K562 (cell line): ENCODE results near the gene ETV3. TPM values are rescaled to one million over a fixed set of nuclear protein-coding genes. Genes with fewer than 3 reads are reported as not detected.

Source experiments
- ATAC-seq: fragments of 200-7000 bp; cut with Tn5 transposase; 3 replicates; pipeline ENCODE4 v1.9.1; 2020; ENCODE audit warnings: moderate library complexity
- BruUV-seq: library from RNA; stranded (reverse); fragments of 400-500 nt; replicated peaks from 2 replicates; lab custom pipeline; 2021; lab: Mats Ljungman, UMichigan
- CTCF ChIA-PET: fragments of 300-600 bp; formaldehyde crosslinking; extraction: SDS; loops from one replicate; lab custom pipeline; 2021; ENCODE audit warnings: low intra/inter-chr PET ratio; lab: Yijun Ruan, JAX
- POLR2A ChIA-PET: fragments of 300-600, 350-650 bp; sonication (Branson Sonifier 250); formaldehyde crosslinking; extraction: SDS; loops from one replicate; lab custom pipeline; 2021; ENCODE audit warnings: antibody characterized with exemption, inconsistent platforms; lab: Yijun Ruan, JAX
- DNase-seq, 4 experiments: peaks; one replicate each; pipeline versions ENCODE4 v3.0.0 to v3.0.0-alpha.2; 2011 to 2018; ENCODE audit warnings: low spot score in 3 of 4, mixed read lengths in 3 of 4; ENCODE audit errors: extremely low read depth in 1 of 4
- FAIRE-seq: peaks from 2 replicates; lab custom pipeline; 2011; peaks lifted over from hg19 to GRCh38; lab: Jason Lieb, UNC
- H2AFZ ChIP-seq: 2 replicates; pipeline ENCODE4 v1.6.0; 2011; ENCODE audit warnings: low read depth, low read length, control low read depth, inconsistent platforms
- H3K27ac ChIP-seq: fragments of 200-600 bp; 3 replicates; pipeline ENCODE4 v1.8.0; 2011; ENCODE audit warnings: low read depth, mild to moderate bottlenecking, control low read depth, inconsistent platforms, low read length, moderate library complexity, mixed read lengths; ENCODE audit errors: extremely low read depth
- H3K27me3 ChIP-seq, 2 experiments: fragments of 300-600 bp in 1 of 2; 2 replicates in 1 of 2; 3 replicates in 1 of 2; pipeline versions ENCODE4 v1.6.0 to v1.8.0; 2011; ENCODE audit warnings: inconsistent platforms in 2 of 2, low read length in 2 of 2, mild to moderate bottlenecking in 1 of 2, mixed read lengths in 1 of 2, moderate library complexity in 1 of 2; ENCODE audit not compliant: control insufficient read depth in 2 of 2, insufficient read depth in 2 of 2
- H3K36me3 ChIP-seq: fragments of 300-600 bp; 3 replicates; pipeline ENCODE4 v1.8.0; 2011; ENCODE audit warnings: mild to moderate bottlenecking, low read length, inconsistent platforms; ENCODE audit not compliant: control insufficient read depth, insufficient read depth
- H3K4me1 ChIP-seq, 2 experiments: fragments of 200-600 bp in 1 of 2; replicated peaks in 1 of 2; 2 replicates in 1 of 2; 3 replicates in 1 of 2; pipeline versions ENCODE4 v1.5.1 to v1.8.0; 2011; ENCODE audit warnings: inconsistent platforms in 2 of 2, low read length in 2 of 2, mild to moderate bottlenecking in 1 of 2, mixed read lengths in 1 of 2, moderate library complexity in 1 of 2; ENCODE audit not compliant: control insufficient read depth in 2 of 2, insufficient read depth in 2 of 2
- H3K4me2 ChIP-seq: 2 replicates; pipeline ENCODE4 v1.6.1; 2011; ENCODE audit warnings: low read length, control low read depth, inconsistent platforms, mixed read lengths; ENCODE audit not compliant: insufficient read depth
- H3K4me3 ChIP-seq: fragments of 200-600 bp; sonication (generic), shearing (Covaris generic); 2 replicates; pipeline ENCODE4 v1.5.1; 2016; ENCODE audit warnings: control low read depth, inconsistent platforms
- H3K79me2 ChIP-seq: fragments of 200-600 bp; 3 replicates; pipeline ENCODE4 v1.8.0; 2011; ENCODE audit warnings: low read length, inconsistent platforms; ENCODE audit not compliant: control insufficient read depth, insufficient read depth
- H3K9ac ChIP-seq, 2 experiments: 2 replicates each; pipeline versions ENCODE4 v1.6.0 to v1.6.1; 2011; ENCODE audit warnings: low read depth in 2 of 2, low read length in 2 of 2, control low read depth in 1 of 2, inconsistent platforms in 1 of 2, mild to moderate bottlenecking in 1 of 2, mixed read lengths in 1 of 2; ENCODE audit not compliant: insufficient read depth in 1 of 2
- H3K9me1 ChIP-seq: one replicate; pipeline ENCODE4 v1.6.0; 2011; ENCODE audit warnings: inconsistent platforms, mild to moderate bottlenecking, low read length, moderate library complexity; ENCODE audit not compliant: control insufficient read depth, insufficient read depth
- H3K9me3 ChIP-seq: replicated peaks from 2 replicates; pipeline ENCODE4 v1.5.1; 2011; ENCODE audit warnings: low read depth, low read length, inconsistent platforms; ENCODE audit not compliant: control insufficient read depth, insufficient read depth
- H4K20me1 ChIP-seq: replicated peaks from 2 replicates; pipeline ENCODE4 v1.6.1; 2011; ENCODE audit warnings: low read length, inconsistent platforms, mixed read lengths; ENCODE audit not compliant: control insufficient read depth, insufficient read depth
- CREB3L1 ChIP-seq: fragments of 450-650 bp; IDR thresholded peaks from 2 replicates; pipeline ENCODE4 v1.6.1; 2014; ENCODE audit warnings: low read depth, mild to moderate bottlenecking, moderate library complexity, borderline replicate concordance
- FOXA3 ChIP-seq, 2 experiments: fragments of 450-650 bp in 1 of 2; sonication (generic) in 1 of 2; formaldehyde crosslinking; IDR thresholded peaks in 1 of 2; conservative IDR thresholded peaks in 1 of 2; 2 replicates each; pipeline versions ENCODE4 v1.4.0 to v1.8.0; 2020 to 2022; ENCODE audit warnings: mild to moderate bottlenecking in 2 of 2, missing genetic modification reagents in 1 of 2
- HCFC1 ChIP-seq: IDR thresholded peaks from 2 replicates; pipeline ENCODE4 v1.6.1; 2012; ENCODE audit warnings: low read depth, low read length, improper control_type of control experiment
- HLTF ChIP-seq: fragments of 450-650 bp; IDR thresholded peaks from 2 replicates; pipeline ENCODE4 v1.6.1; 2016
- MTA3 ChIP-seq: fragments of 450-650 bp; formaldehyde crosslinking; IDR thresholded peaks from 2 replicates; pipeline ENCODE4 v1.6.1; 2017; ENCODE audit warnings: mild to moderate bottlenecking, borderline replicate concordance
- MYBL2 ChIP-seq, 2 experiments: fragments of 450-650 bp in 1 of 2; sonication (generic) in 1 of 2; formaldehyde crosslinking in 1 of 2; IDR thresholded peaks; 2 replicates each; pipeline versions ENCODE4 v1.6.1 to v1.8.1; 2017 to 2022; ENCODE audit warnings: borderline replicate concordance in 1 of 2, inconsistent platforms in 1 of 2, low read depth in 1 of 2, mild to moderate bottlenecking in 1 of 2, missing genetic modification reagents in 1 of 2, moderate library complexity in 1 of 2
- NFYB ChIP-seq: IDR thresholded peaks from 2 replicates; pipeline ENCODE4 v1.6.1; 2011; ENCODE audit warnings: mild to moderate bottlenecking, moderate library complexity; ENCODE audit not compliant: insufficient read length; ENCODE audit errors: extremely low read depth
- NRF1 ChIP-seq, 2 experiments: fragments of 450-650 bp; IDR thresholded peaks in 1 of 2; conservative IDR thresholded peaks in 1 of 2; 2 replicates each; pipeline ENCODE4 v1.6.1; 2014; ENCODE audit warnings: mild to moderate bottlenecking in 2 of 2
- NUFIP1 ChIP-seq: fragments of 450-650 bp; IDR thresholded peaks from 2 replicates; pipeline ENCODE4 v1.6.1; 2018; ENCODE audit not compliant: partially characterized antibody
- POLR2AphosphoS2 ChIP-seq: IDR thresholded peaks from 2 replicates; pipeline ENCODE4 v1.6.1; 2012; ENCODE audit warnings: low read length, improper control_type of control experiment
- POLR2G ChIP-seq: fragments of 200-400 bp; formaldehyde crosslinking; IDR thresholded peaks from 2 replicates; pipeline ENCODE4 v1.6.1; 2017; ENCODE audit warnings: low read depth, mild to moderate bottlenecking, antibody characterized with exemption, low read length, moderate library complexity
- SLC30A9 ChIP-seq: fragments of 250-450 bp; sonication (Bioruptor Pico); IDR thresholded peaks from 2 replicates; pipeline ENCODE4 v1.8.0; 2022; ENCODE audit warnings: mild to moderate bottlenecking, moderate library complexity
- STAT5B ChIP-seq: fragments of 250-450 bp; sonication (Bioruptor Pico); IDR thresholded peaks from 2 replicates; pipeline ENCODE4 v1.8.0; 2021; ENCODE audit warnings: mild to moderate bottlenecking, inconsistent platforms
- TEAD4 ChIP-seq, 2 experiments: sonication (generic) in 1 of 2; formaldehyde crosslinking in 1 of 2; IDR thresholded peaks; 2 replicates each; pipeline versions ENCODE4 v1.6.1 to v1.8.0; 2012 to 2022; ENCODE audit warnings: borderline replicate concordance in 1 of 2, inconsistent platforms in 1 of 2, low read length in 1 of 2, mild to moderate bottlenecking in 1 of 2, missing genetic modification reagents in 1 of 2
- VEZF1 ChIP-seq: fragments of 200-800 bp; sonication (Bioruptor generic); IDR thresholded peaks from 2 replicates; pipeline ENCODE4 v1.6.1; 2017; ENCODE audit warnings: missing genetic modification characterization, missing compliant biosample characterization
- WHSC1 ChIP-seq: IDR thresholded peaks from one replicate; pipeline ENCODE4 v1.6.1; 2012; ENCODE audit warnings: low read length, control low read depth, inconsistent platforms
- ZBTB17 ChIP-seq: fragments of 450-650 bp; formaldehyde crosslinking; IDR thresholded peaks from 2 replicates; pipeline ENCODE4 v1.4.0; 2020; ENCODE audit warnings: mild to moderate bottlenecking
- ZNF184 ChIP-seq: sonication (generic); formaldehyde crosslinking; IDR thresholded peaks from 2 replicates; pipeline ENCODE4 v1.5.0; 2020; ENCODE audit warnings: missing genetic modification reagents
- ZNF23 ChIP-seq: fragments of 250-450 bp; sonication (Bioruptor Pico); IDR thresholded peaks from 2 replicates; pipeline ENCODE4 v1.4.0; 2020; ENCODE audit warnings: mild to moderate bottlenecking
- ZNF408 ChIP-seq: fragments of 250-450 bp; sonication (Bioruptor Pico); IDR thresholded peaks from 2 replicates; pipeline ENCODE4 v1.4.0; 2020; ENCODE audit warnings: low read depth, mild to moderate bottlenecking, moderate library complexity
- WGBS: fragments of 100-300 bp; shearing (Covaris generic); methylation state at CpG from one replicate; pipeline ENCODE4 v1.1.6; 2016; ENCODE audit warnings: low coverage, mixed read lengths; ENCODE audit not compliant: insufficient coverage; ENCODE audit errors: missing lambda C conversion rate; 5-methylcytosine and 5-hydroxymethylcytosine counted together
- in situ Hi-C: fragments of 300-500 bp; cut with MboI; formaldehyde crosslinking; loops from 4 replicates; pipeline ENCODE4 v1.15.0; 2018; ENCODE audit warnings: inconsistent platforms, mixed read lengths
- intact Hi-C: fragments of 100-400 bp; cut with micrococcal nuclease; formaldehyde crosslinking; loops from 2 replicates; pipeline ENCODE4 v1.14.2; 2022
- polyA plus RNA-seq, 8 experiments: library from polyadenylated mRNA; depleted of rRNA in 4 of 8; stranded (reverse) in 5 of 8; unstranded in 3 of 8; fragments of >200 nt; fragmentation: Nextera tagmentation in 2 of 8; fragmentation: Illumina TruSeq in 1 of 8; extraction: Ambion mirVana in 2 of 8; extraction: Trizol in 1 of 8; gene quantifications; 2 replicates each; pipeline versions ENCODE4 v1.2.1 to v1.2.3, GENCODE V29; 2011 to 2014; ENCODE audit warnings: inconsistent platforms in 1 of 8, missing spikeins in 1 of 8
- total RNA-seq, 7 experiments: library from RNA; depleted of rRNA in 6 of 7; stranded (reverse); fragments of >200 nt in 6 of 7; fragmentation: Illumina TruSeq in 2 of 7; extraction: Trizol in 2 of 7; gene quantifications; 2 replicates each; pipeline versions ENCODE4 v1.2.1 to v1.2.3, GENCODE V29; 2011 to 2021; ENCODE audit warnings: low replicate concordance in 1 of 7

The ETV3 gene
- total and polyA plus RNA-seq, 9 of the 15 experiments (the other 6 are each of a cell fraction or from before 2014, with no cell fraction given) = 3.1 to 16.0 (median 9.0) TPM

DNA sequence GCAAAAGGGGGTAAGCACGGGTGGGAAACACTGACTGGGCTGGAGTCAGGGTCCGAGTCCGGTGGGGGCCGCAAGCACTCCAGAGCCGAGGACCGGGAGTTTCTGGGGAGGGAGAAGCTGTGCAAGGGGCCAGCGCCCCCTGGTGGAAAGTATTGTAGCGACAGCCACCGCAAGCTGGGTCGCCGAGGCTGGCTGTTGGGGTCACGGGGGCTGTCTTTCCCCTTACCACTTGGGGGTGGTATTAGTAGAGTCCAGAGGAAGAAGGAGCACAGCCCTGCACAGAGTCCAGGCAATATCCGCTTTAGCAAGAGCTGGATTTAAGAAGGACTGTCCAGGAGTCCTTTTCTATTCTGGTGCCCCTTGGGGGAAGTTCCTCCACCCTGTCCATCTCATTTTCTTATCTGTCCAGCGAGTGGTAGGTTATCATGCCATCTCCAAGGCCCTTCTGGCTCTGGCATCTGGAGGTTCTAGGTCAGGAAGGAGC is 17.9 kb upstream of the ETV3 start:
- 1% methylated on average over 14 of the region's 14 CpGs for WGBS
- H3K4me2 ChIP-seq = peak overlapping the region; percentile 79
- TF ChIP-seq STAT5B (no peak), POLR2G (0 out of 2 replicates have a peak, but pooled peaks have one; percentile 27), SLC30A9 (CRISPR knock-in tag) (no peak), ZNF184 (CRISPR knock-in tag) (no peak), HLTF (no peak), ZBTB17 (CRISPR knock-in tag) (no peak), FOXA3 (CRISPR knock-in tag; conservative IDR thresholded peaks at IDR 0.05 in 1 of 2, IDR thresholded peaks at IDR 0.05 in 1 of 2) (no peak), ZNF23 (CRISPR knock-in tag) (no peak), HCFC1 (no peak), MYBL2 (IDR thresholded peaks at IDR 0.05; ENCODE audit: low read depth) (no peak), MYBL2 (CRISPR knock-in tag; IDR thresholded peaks at IDR 0.05; ENCODE audit: borderline replicate concordance) (no peak), VEZF1 (CRISPR knock-in tag) (no peak; the same call in 1 of the 2 replicates), MTA3 (no peak; the same call in 1 of the 2 replicates), WHSC1 (no peak), ZNF408 (CRISPR knock-in tag) (no peak), TEAD4 (IDR thresholded peaks at IDR 0.05; ENCODE audit: low read length) (peak; percentile 45; the same call in 1 of the 2 replicates), TEAD4 (CRISPR knock-in tag; IDR thresholded peaks at IDR 0.05; ENCODE audit: borderline replicate concordance) (no peak), CREB3L1 (no peak), NUFIP1 (no peak), NFYB (no peak), POLR2AphosphoS2 (no peak), NRF1 (conservative IDR thresholded peaks at IDR 0.05 in 1 of 2, IDR thresholded peaks at IDR 0.05 in 1 of 2) (no peak)

More for the DNA sequence above, 17.9 kb upstream of the ETV3 start:
- BruUV-seq = no TSS peak
- H3K9me3 ChIP-seq = no peaks in the 10 kb centered on the region
- peak overlapping the region; percentile 21; the same call in 1 of the 2 replicates for H3K4me3 ChIP-seq
- CTCF ChIA-PET = interaction anchor here (1.4 to 6.0 kb wide), 3 partner anchors 65 to 317 kb away, joined by 5 to 133 read pairs (median 8); no protein-coding TSS in a partner anchor
- peak; percentile 78 to 88 (median 82) for DNase-seq
- H3K79me2 ChIP-seq = no peaks in the 10 kb centered on the region
- intact Hi-C loops = loop anchor here (1.0 to 5.0 kb wide), 2 partner anchors 66 to 229 kb away; no protein-coding TSS in a partner anchor
- no peak overlapping the region for H3K27ac ChIP-seq
- H4K20me1 ChIP-seq = no peaks in the 10 kb centered on the region
- no peaks in the 10 kb centered on the region for H3K36me3 ChIP-seq
- peaks cover 9 to 42% of the 10 kb centered on the region in 2 experiments for H3K27me3 ChIP-seq
- POLR2A ChIA-PET = interaction anchor here (0.6 to 3.1 kb wide), 5 partner anchors 14 to 75 kb away, joined by 3 to 14 read pairs (median 3); partner anchors contain the start of gene ETV3
- H3K9me1 ChIP-seq = no peaks in the 10 kb centered on the region
- peaks cover 29 to 44% of the 10 kb centered on the region in 2 experiments for H3K4me1 ChIP-seq
- peak overlapping the region; percentile 91 for H2AFZ ChIP-seq
- peak; percentile 80 for FAIRE-seq
- peak overlapping the region in 1 of 2 experiments; percentile 80; a peak in 1 of 4 replicates for H3K9ac ChIP-seq
- ATAC-seq = peak; percentile 84
- in situ Hi-C loops = loop anchor here (10.0 to 25.0 kb wide), 2 partner anchors 201 to 781 kb away; no protein-coding TSS in a partner anchor
